Lung (tissue), 12 donors: ENCODE results near the gene TMEM38B. TPM values are rescaled to one million over a fixed set of nuclear protein-coding genes. Genes with fewer than 3 reads are reported as not detected.
"Not testable (repeated sequence)": the region's sequence is repeated elsewhere in the genome, so short reads cannot be mapped to it uniquely, and the experiment has no call there.

Source experiments
- ATAC-seq: fragments of 200-7000 bp; cut with Tn5 transposase; one replicate; pipeline ENCODE4 v1.9.1; 2020; ENCODE audit warnings: moderate number of reproducible peaks; ENCODE audit not compliant: insufficient read depth, low FRiP score
- DNase-seq, 3 donors: peaks; one replicate each; pipeline ENCODE4 v3.0.0-alpha.2; 2013 to 2017
- H3K27ac ChIP-seq, 2 donors: one replicate each; pipeline ENCODE4 v1.5.1; 2013; ENCODE audit warnings: mild to moderate bottlenecking in 2 of 2, moderate library complexity in 2 of 2, control low read depth in 1 of 2, inconsistent platforms in 1 of 2, low read depth in 1 of 2, low read length in 1 of 2
- H3K27me3 ChIP-seq, 3 donors: one replicate each; pipeline ENCODE4 v1.5.1; 2013; ENCODE audit warnings: low read length in 2 of 3; ENCODE audit not compliant: control insufficient read depth in 3 of 3, insufficient read depth in 3 of 3
- H3K36me3 ChIP-seq, 4 donors: one replicate each; pipeline ENCODE4 v1.5.1; 2013; ENCODE audit warnings: low read length in 4 of 4, mild to moderate bottlenecking in 1 of 4, moderate library complexity in 1 of 4; ENCODE audit not compliant: control insufficient read depth in 4 of 4, insufficient read depth in 4 of 4
- H3K4me1 ChIP-seq, 5 donors: one replicate each; pipeline ENCODE4 v1.5.1; 2013; ENCODE audit warnings: low read length in 5 of 5, mild to moderate bottlenecking in 2 of 5, moderate library complexity in 1 of 5; ENCODE audit not compliant: control insufficient read depth in 5 of 5, insufficient read depth in 5 of 5
- H3K4me3 ChIP-seq: one replicate; pipeline ENCODE4 v1.5.1; 2013; ENCODE audit warnings: mild to moderate bottlenecking, control low read depth, moderate library complexity
- H3K9ac ChIP-seq, 2 donors: one replicate each; pipeline ENCODE4 v1.5.1; 2013; ENCODE audit warnings: low read length in 2 of 2, control low read depth in 1 of 2; ENCODE audit not compliant: insufficient read depth in 1 of 2
- H3K9me3 ChIP-seq, 4 donors: one replicate each; pipeline ENCODE4 v1.5.1; 2013; ENCODE audit warnings: low read length in 3 of 4, mild to moderate bottlenecking in 1 of 4, moderate library complexity in 1 of 4; ENCODE audit not compliant: control insufficient read depth in 4 of 4, insufficient read depth in 3 of 4
- CTCF ChIP-seq: IDR thresholded peaks from 2 replicates; pipeline ENCODE4 v1.5.1; 2012; ENCODE audit warnings: mild to moderate bottlenecking; ENCODE audit errors: control extremely low read depth, extremely low read depth
- WGBS, 2 donors: extraction: QIAGEN DNeasy Blood & Tissue Kit; methylation state at CpG; one replicate each; pipeline ENCODE4 v1.1.7; 2013; 5-methylcytosine and 5-hydroxymethylcytosine counted together
- polyA plus RNA-seq, 2 donors: library from polyadenylated mRNA; stranded (reverse); fragments of 200-250 nt; gene quantifications; one replicate each; pipeline ENCODE4 v1.2.1, GENCODE V29; 2013
- total RNA-seq, 2 donors: library from RNA; depleted of rRNA in 1 of 2; stranded (reverse); fragments of >200 nt in 1 of 2; gene quantifications; one replicate each; pipeline ENCODE4 v1.2.1, GENCODE V29; 2014 to 2021
- donor health status: control.
- donor health status: control.
- donor health status: Bipolar disorder and iron deficiency.
- donor health status: healthy.
- donor health status: DM: yes; HTN: yes; CAD: no.

The TMEM38B gene
- total and polyA plus RNA-seq, 4 donors: 4.9 to 17.2 (median 11.1) TPM

- ATAC-seq: no peak
Measured at GRCh38 chr9:105722099-105722498, 27.8 kb downstream of the TMEM38B start.

GRCh38 chr9:105725370-105725769 lies 31.0 kb downstream of the TMEM38B start:
- 88 to 94% methylated on average over 2 of the region's 2 CpGs for WGBS, 2 donors
- Histone ChIP-seq H3K27me3 (no peaks in the 10 kb centered on the region), H3K9me3 (no peaks in the 10 kb centered on the region), H3K27ac (no peak overlapping the region), H3K4me1 (no peaks in the 10 kb centered on the region), H3K36me3 (peaks cover 0 to 10% (median 0%) of the 10 kb centered on the region in 4 donors), H3K4me3 (no peak overlapping the region), H3K9ac (no peak overlapping the region)
- no peak for TF ChIP-seq CTCF
- DNase-seq (no peak), ATAC-seq (no peak)

More at GRCh38 chr9:105722099-105722498, 27.8 kb downstream of the TMEM38B start:
- WGBS, 2 donors: 91 to 92% methylated on average over 3 of the region's 3 CpGs
- H3K4me3 ChIP-seq: no peak overlapping the region
- no peak for DNase-seq
- H3K4me1 ChIP-seq: no peaks in the 10 kb centered on the region
- H3K27ac ChIP-seq: no peak overlapping the region
- peaks cover 0 to 6% (median 0%) of the 10 kb centered on the region in 4 donors for H3K36me3 ChIP-seq
- H3K27me3 ChIP-seq: no peaks in the 10 kb centered on the region
- H3K9ac ChIP-seq: no peak overlapping the region
- no peaks in the 10 kb centered on the region for H3K9me3 ChIP-seq
- no peak for TF ChIP-seq CTCF

- H3K36me3 ChIP-seq, H3K27me3 ChIP-seq, H3K9me3 ChIP-seq, H3K4me1 ChIP-seq, ATAC-seq, H3K4me3 ChIP-seq, H3K9ac ChIP-seq, DNase-seq, H3K27ac ChIP-seq: not testable (repeated sequence)
- 96% methylated on average over 5 of the region's 5 CpGs for WGBS, 2 donors
Measured at GRCh38 chr9:105728230-105728629, 33.9 kb downstream of the TMEM38B start.

GRCh38 chr9:105731420-105731819 lies 37.1 kb downstream of the TMEM38B start:
- not testable (repeated sequence) for H3K4me3 ChIP-seq, DNase-seq, H3K9ac ChIP-seq, ATAC-seq, H3K27ac ChIP-seq, H3K27me3 ChIP-seq, H3K4me1 ChIP-seq, H3K36me3 ChIP-seq
- 88 to 100% methylated on average over 1 to 2 of the region's 2 CpGs for WGBS, 2 donors
- peaks cover 0 to 14% (median 5%) of the 10 kb centered on the region in 4 donors for H3K9me3 ChIP-seq
